Stimulated activated CD8-positive, alpha-beta memory T cell treated with anti-CD3 and anti-CD28 coated beads, Interleukin-12 subunit alpha, Interleukin-12 subunit beta, amount 100 ng/mL, for 4 hours (primary cell): ENCODE data around the gene SKP1.

Experiments
- DNase-seq: peaks from one replicate; pipeline ENCODE4 v3.0.0-alpha.2; 2020; ENCODE audit warnings: low read depth

Gene SKP1

DNA sequence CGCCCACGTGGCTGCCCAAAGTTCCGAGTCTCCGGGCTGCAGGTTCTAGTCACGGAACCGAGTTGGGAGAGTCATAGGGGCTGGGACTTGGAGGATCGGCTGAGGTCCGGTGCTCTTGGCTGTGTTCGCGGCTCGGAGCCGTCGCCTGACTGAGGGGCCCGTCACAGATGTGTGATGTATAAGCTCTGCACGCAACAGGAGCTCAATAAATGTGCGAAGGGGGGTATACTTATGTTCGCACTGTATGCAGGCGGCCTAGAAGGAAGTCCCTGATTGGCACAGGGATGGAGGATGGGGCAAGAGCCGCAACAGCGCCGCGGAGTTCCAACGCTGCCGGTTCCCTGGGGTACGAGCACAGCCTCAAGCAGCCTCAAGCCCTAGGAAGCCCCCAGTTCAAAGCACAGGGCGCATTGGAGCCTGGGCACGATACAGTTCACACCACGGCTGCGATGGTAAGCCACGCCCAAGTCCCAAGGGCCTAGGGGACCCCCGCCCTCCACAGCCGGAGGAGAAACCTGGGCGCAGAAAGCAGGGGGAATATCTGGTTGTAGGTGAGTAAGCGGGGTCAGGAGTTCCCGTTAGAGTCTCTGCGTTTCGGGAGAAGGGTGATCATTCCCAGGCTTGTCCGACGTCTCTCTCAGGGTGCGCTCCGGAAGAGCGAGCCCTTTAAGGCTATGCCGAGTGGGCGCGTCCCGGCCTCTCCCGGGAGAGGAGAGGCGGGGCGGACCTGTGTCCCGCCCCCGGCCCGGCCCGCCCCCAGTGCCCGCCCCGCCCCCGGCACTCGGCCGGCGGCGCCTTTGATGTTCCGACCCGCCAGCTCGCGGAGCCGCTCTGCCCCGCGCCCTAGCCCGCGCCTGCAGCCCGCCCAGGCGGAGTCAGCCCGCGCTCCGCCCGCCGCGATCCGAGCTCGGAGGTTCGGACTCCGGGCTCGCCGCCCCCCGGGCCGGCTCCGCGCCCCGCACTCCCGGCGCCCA, 62.6 kb downstream of the SKP1 start, which contains the start of gene TCF7:
Gene TCF7 (plus strand): TSS at position 780 of the 974 bp plus-strand sequence. CDS start 226 bp downstream, outside the sequence.
- DNase-seq: peak; percentile 67

DNA sequence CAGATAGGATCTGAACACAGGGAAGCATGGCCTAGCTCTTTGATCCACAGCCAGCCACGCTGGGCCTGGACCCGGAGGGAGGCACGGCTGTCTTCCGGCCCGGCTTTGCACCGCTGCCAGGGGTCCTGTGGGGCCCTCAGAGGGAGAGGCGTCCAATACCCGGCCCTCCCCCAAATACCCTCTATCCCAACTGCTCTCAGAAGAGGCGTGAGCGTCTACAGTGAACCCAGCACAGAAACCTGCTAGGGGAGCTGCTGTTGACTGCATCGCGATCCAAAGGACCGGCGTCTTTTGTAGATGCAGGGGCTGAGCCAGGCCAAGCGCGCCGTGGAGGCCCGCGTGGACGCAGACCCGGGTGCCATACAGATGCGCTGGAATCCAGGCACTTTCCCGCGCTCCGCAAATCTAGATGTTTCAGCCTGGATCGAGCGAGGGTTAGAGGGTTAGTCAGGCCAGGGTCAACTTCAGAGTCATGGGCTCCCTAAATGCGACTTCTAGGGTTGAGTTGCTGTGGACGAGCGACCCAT, 63.3 kb downstream of the SKP1 start:
- no peak for DNase-seq

DNA sequence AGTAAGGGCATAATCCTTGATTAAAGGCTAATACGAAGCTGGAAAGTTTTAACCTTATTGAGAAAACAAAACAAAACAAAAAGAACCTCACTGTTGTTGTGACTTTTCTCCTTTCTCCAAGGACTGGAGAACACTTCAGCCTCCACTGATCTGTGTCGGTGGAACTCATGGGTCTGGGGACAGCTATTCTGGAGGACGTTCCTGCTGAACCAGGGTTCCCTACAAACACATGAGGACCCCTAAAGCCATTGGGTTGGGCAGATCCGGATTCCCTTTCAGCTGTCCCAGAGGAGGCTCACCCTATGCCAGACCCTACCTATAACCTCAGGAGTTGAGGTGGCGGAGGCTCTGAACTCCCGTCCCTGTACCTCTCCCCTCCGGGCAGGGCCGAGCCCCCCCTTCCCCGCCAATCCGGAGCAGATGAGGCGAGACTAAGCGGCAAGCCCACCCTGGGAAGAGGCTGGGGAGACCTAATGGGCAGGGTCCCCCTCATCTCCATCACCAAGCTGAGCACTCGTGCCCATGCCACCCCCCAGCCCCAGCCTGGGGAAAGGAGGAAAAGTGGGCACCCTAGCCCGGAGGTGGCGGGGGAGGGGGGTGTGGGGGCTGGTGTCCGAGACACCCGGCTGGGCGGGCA, 63.9 kb downstream of the SKP1 start:
- DNase-seq: no peak

DNA sequence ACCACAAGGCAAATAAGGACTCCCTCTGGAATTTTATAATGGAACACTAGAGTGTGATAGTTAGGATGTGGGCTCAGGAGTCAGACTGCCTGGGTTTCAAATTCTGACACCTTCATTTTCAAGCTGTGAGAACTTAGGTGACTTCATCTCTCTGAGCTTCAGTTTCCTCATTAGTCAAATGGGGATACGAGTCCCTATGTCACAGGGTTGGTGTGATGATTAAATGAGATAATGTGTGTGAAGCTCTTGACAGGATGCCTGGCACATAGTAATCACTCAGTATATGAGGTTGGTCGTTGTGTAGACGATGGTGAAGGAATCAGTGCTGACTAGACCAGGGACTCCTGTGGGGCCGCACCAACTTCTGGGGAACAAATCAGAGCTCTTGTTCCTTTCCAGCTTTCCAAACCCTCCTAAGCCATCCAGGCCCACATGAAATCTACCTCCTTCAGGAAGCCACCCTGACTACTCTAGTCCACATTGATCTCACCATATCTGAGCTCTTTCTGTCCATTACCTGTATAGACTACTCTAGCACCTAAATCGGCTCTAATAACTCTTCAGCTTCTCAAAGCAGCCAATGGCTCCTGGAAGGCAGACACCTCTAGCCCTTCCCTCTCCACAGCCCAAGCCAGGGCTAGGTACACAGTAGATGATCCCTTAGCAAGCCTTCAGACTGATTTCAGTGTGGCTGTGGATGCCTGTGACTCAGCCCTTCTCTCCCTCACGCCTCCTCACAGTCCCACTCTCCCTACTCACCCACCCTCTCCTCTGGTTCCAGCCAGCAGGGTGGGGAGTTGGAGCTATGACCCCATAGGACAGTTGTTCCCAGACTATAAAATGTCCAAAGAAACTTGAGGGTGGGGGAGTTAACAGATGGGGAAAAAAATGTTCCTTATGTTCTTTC, 64.8 kb downstream of the SKP1 start:
- no peak for DNase-seq

DNA sequence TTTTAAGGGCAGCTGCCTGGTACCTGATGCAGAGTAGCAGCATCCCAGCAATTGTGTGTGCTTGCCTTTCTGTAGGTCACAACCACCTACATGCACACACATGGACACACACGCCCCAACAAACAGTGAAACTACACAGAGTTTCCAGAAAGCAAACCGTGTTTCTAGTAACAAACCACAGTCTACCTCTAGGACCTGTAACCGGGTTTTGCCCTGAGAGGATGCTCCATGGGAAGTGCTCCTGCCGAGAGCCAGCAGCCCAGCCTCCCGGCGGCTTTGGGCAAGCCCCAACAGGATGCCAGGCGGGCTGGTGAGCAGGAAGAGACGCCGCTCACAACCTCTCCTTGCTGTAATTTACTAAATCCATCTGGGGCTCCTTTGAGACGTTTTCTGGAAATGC, 66.4 kb downstream of the SKP1 start:
- DNase-seq: no peak

DNA sequence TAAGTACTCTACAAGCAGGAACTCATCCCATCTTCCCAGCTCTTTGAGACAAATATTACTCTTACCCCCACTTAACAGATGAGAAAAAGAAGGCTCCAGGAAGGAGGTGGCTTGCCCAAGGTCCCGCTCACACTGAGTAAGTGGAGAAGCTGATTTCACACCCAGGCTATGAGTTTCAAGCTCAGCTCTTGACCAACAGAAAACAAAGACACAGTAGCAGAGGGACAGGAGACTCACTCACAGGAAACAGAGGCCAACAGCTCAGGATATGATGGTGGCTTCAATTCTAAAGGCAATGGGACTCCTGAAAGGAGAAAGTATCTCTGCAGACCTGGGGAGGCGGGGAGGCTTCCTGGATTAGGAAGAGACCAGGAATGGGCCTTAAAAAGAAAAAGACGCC, 69.0 kb downstream of the SKP1 start:
- no peak for DNase-seq

DNA sequence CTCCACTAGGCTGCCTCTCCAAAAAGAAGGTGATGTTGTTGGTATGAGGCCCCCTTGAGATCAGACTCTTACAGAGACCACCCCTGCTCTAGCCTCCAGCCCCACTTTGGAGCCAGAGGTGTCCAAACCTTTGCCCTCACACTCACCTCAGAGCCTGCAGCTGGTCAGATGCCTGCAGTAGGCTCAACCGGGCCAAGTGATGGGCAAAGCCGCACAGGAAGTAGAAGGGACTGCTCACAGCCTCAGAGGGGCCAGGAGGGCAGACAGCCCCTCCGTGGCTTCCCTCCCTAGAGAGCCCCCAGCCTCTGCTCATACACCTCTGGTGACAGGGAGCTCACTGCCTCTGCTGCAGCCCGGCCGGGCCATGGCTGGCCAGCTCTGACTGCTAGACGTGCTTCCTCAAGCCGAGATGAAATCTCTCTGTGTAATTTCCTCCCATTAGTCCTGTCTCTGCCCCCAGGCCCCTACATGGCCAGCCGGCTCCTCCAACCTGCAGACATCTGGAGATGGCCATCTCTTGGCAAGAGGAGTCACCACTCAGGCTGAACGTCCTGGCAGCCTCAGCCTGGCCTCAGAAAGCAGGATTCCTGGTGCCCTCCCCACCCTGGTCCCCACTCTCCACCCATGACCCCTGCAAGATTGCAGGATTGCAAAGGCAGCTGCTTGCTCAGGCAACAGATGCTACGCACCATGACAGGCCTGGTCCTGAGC, 69.6 kb downstream of the SKP1 start:
- DNase-seq: no peak

DNA sequence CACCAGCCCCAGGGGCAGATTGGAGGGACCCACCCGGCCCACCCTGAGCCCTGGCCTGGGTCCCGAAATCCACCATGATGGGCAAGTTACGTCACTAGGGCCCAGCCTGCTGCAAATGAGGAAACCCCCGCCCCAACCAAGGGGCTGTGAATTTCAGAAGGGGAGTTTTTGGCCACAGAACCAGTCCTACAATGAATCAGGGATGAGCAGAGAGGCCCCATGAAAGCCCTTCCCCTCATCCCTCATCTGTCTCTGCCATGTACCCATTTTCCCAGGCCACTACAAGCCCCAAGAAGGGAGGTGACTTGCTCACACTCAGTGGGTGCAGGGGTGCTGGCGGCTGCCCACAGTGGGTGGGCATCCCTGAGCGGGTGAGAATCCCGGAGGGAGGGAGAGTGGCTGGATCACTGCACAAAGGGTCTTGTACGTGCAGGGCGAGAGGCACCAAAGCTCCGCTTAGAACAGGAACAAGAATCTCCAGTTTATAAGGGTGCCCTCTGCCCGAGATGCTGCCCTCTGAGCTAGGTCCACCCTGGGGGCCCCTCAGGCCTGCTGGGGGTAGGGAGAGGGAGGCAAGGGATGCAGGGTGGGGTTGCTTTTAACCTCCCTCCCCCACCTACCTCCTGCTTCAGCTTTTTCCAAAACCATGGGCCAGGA, 72.6 kb downstream of the SKP1 start:
- no peak for DNase-seq

DNA sequence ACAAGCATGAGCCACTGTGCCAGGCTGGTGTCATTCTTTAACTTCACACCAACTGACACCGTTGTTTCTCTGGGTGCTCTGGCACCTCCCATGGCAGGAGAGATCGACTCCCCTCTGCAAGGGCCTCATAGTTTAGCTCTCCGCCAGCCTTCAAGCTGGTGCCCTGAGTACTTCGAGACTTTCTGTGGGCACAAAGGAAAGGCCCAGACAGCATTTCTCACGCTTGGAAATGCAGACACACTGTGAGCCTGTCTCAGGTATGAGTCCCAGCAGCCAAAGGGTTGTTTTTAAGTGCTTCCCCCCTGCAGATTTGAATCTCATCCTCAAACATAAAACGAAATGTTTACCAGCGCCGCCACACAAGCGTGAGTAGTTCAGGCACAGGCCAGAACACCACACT, 73.4 kb downstream of the SKP1 start:
- DNase-seq: no peak

DNA sequence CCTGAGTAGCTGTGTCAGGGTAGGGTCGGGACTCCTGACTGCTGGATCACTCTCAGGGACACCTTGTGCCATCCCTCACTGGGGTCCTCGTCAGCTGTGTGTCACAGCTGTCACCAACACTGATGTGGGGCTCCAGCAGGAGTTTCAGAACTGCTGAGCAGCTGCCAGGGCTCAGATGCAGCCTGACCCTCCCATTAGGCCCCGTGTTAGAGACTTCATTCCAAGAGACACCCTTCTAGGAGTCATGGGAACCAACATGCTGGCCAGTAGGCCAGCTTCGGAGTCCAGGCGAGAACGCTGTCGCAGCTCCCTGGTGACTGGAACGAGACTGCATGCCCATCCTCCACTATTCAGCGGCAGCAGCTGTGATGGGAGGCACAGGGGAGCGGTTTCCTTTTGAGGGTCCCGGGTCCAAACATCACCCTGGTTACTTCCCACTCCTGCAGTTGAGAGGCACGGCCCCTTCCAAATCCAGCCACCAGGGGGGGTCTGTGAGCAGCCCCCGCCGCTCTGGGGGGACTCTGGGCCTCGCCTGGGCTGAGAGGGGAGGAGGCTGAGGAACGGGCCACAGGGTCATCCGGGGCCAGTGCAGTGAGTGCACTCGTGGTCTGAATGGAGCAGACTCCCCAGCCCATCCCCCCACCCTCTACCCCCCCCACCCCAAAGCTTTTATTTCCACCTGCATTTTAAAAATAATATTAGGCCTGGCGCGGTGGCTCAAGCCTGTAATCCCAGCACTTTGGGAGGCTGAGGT, 74.9 kb downstream of the SKP1 start:
- DNase-seq: peak; percentile 62

DNA sequence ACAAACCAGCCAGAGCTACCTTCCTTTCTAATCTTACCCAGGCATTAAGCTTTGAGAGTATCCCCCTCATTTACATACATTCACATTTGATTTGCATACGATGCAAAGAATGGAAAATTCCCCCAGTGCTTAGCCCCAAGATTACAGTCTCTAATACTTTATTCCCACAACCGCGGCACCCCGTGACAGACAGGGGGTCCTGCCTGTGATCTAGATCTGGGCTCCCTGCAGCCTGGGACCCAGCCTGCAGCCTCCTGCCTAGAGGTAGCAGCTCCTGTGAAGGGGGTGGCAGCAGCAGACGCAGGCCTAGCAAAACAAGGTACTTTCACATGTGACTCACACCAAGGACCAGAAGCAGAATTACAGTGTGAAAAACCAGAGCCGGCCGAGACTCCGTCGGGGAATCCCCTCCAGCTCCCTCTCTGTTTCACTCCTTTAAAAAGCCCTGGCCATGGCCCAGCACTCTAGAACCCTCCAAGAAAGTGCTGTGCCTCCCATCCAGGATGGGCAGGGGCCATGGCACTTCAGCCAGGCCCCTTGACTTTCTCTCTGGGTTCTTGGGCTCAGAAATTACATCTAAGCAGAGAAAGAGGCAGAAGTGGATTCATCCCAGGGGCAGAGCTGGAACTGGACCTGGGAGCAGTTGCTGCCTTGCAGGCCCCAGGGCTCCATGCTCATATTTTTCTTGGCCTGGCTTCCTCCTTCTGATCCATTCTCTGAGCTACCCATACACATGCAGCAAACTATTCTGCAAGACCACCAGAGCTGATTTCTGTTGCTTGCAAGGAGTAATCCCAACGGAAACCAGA, 76.3 kb downstream of the SKP1 start:
- DNase-seq: peak; percentile 68

DNA sequence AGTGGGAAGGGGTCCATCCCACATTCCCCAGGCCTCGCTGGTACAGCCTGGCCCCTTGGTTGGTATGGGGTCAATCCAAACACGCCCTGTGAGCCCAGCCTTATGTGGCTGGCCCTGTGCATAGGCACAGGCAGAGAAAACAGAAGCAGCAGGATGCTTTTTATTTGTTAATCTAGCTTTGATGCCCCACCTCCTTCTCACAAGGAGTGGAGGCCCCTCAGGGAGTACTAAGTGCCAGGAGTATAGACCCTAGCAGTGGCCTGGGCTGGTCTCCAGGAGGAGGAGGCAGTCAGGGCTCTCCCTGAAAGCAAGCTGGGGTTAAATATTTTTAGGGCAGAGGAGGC, 76.8 kb downstream of the SKP1 start:
- DNase-seq: no peak

DNA sequence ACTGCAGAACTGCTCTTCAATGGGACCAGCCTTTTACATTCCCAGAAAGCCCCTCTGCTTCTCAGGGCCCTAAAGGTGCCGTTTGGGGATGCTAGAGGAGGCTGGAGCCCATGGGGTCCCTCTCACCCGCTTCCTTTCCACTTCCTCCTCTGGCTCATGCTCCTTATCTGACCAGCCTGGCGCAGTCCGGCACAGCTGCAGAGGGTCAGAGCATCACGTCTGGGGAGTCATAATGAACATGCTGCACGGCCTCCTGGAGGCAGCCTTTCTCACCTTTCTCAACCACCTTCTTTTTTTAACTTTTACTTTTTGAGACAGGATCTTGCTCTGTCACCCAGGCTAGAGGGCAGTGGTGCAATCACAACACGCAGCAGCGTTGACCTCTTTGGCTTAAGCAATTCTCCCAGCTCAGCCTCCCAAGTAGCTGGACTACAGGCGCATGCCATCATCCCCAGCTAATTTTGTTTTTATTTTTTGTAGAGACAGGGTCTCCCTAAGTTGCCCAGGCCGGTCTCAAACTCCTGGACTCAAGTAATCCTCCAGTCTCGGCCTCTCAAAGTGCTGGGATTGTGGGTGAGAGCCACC, 77.4 kb downstream of the SKP1 start:
- DNase-seq: no peak
